ENCODE measurements around the gene CFAP58.
A peak's percentile ranks its signal among the peaks of the same experiment; 100 is the strongest.

The CFAP58 gene

GRCh38 chr10:104391969-104392296 is 38.3 kb downstream of the CFAP58 start:
- Histone ChIP-seq H3K4me1 (ENCODE audit: control insufficient read depth in 1 of 2, insufficient read depth in 1 of 2, low read depth in 1 of 2, low read length in 1 of 2) (peaks cover 0 to 14% of the 10 kb centered on the region in 2 experiments), H3K27ac (no peak overlapping the region), H3K27me3 (peaks cover 57% of the 10 kb centered on the region), H3K9me3 (no peaks in the 10 kb centered on the region), H3K4me3 (ENCODE audit: low read depth in 1 of 2, low read length in 1 of 2) (no peak overlapping the region), H3K36me3 (no peaks in the 10 kb centered on the region)
- no peak for TF ChIP-seq CTCF (IDR thresholded peaks at IDR 0.05)

- no peaks in the 10 kb centered on the region for H3K36me3 ChIP-seq
- peaks cover 0 to 11% of the 10 kb centered on the region in 2 experiments for H3K4me1 ChIP-seq (ENCODE audit: control insufficient read depth in 1 of 2, insufficient read depth in 1 of 2, low read depth in 1 of 2, low read length in 1 of 2)
- H3K27ac ChIP-seq, result no peak overlapping the region
- peaks cover 49% of the 10 kb centered on the region for H3K27me3 ChIP-seq
- H3K9me3 ChIP-seq, result no peaks in the 10 kb centered on the region
- TF ChIP-seq CTCF (IDR thresholded peaks at IDR 0.05), result no peak
- no peak overlapping the region for H3K4me3 ChIP-seq (ENCODE audit: low read depth in 1 of 2, low read length in 1 of 2)
These were observed 39.8 kb downstream of the CFAP58 start for GRCh38 chr10:104393387-104393786.

- no peaks in the 10 kb centered on the region for H3K36me3 ChIP-seq
- peaks cover 0 to under 1% of the 10 kb centered on the region in 2 experiments for H3K4me1 ChIP-seq (ENCODE audit: control insufficient read depth in 1 of 2, insufficient read depth in 1 of 2, low read depth in 1 of 2, low read length in 1 of 2)
- H3K27ac ChIP-seq, result no peak overlapping the region
- peaks cover 42% of the 10 kb centered on the region for H3K27me3 ChIP-seq
- TF ChIP-seq CTCF (IDR thresholded peaks at IDR 0.05), result no peak
- H3K4me3 ChIP-seq (ENCODE audit: low read depth in 1 of 2, low read length in 1 of 2), result no peak overlapping the region
- no peaks in the 10 kb centered on the region for H3K9me3 ChIP-seq
These were observed 42.9 kb downstream of the CFAP58 start for GRCh38 chr10:104396581-104396980.

- no peak for TF ChIP-seq CTCF (IDR thresholded peaks at IDR 0.05)
- no peaks in the 10 kb centered on the region for H3K9me3 ChIP-seq
- no peak overlapping the region for H3K27ac ChIP-seq
These were observed 50.0 kb downstream of the CFAP58 start for GRCh38 chr10:104403636-104404035.

GRCh38 chr10:104406715-104407650 is 53.4 kb downstream of the CFAP58 start:
- Histone ChIP-seq H3K27me3 (peaks cover 36% of the 10 kb centered on the region), H3K27ac (peak overlapping the region; percentile 6), H3K4me3 (ENCODE audit: low read depth in 1 of 2, low read length in 1 of 2) (no peak overlapping the region), H3K36me3 (no peaks in the 10 kb centered on the region), H3K4me1 (ENCODE audit: control insufficient read depth in 1 of 2, insufficient read depth in 1 of 2, low read depth in 1 of 2, low read length in 1 of 2) (peaks cover 6 to 10% of the 10 kb centered on the region in 2 experiments), H3K9me3 (no peaks in the 10 kb centered on the region)
- peak; percentile 70 for TF ChIP-seq CTCF (IDR thresholded peaks at IDR 0.05)

More at GRCh38 chr10:104403636-104404035, 50.0 kb downstream of the CFAP58 start:
- Histone ChIP-seq H3K27me3 (peaks cover 53% of the 10 kb centered on the region), H3K36me3 (no peaks in the 10 kb centered on the region), H3K4me3 (ENCODE audit: low read depth in 1 of 2, low read length in 1 of 2) (no peak overlapping the region), H3K4me1 (ENCODE audit: control insufficient read depth in 1 of 2, insufficient read depth in 1 of 2, low read depth in 1 of 2, low read length in 1 of 2) (peaks cover 6 to 10% of the 10 kb centered on the region in 2 experiments)
